Suppressor macrophage treated with lipopolysaccharide for 1 hour (primary cell): ENCODE data around the gene TRIO.
"Not testable (repeated sequence)": the region's sequence is repeated elsewhere in the genome, so short reads cannot be mapped to it uniquely, and the experiment has no call there.

Experiments
- DNase-seq, 3 donors: peaks; one replicate each; pipeline ENCODE4 v3.0.0-alpha.2; 2020 to 2022

TRIO gene

GRCh38 chr5:14187660-14188059 lies 44.5 kb downstream of the TRIO start:
- no peak for DNase-seq

- DNase-seq, result no peak
Measured at GRCh38 chr5:14188778-14189177, 45.6 kb downstream of the TRIO start.

GRCh38 chr5:14189680-14190079 lies 46.5 kb downstream of the TRIO start:
- no peak for DNase-seq

- peak; percentile 51 to 79 (median 75) for DNase-seq
Measured at GRCh38 chr5:14190194-14191164, 47.3 kb downstream of the TRIO start.

- peak in 1 of 3 donors; percentile 30 for DNase-seq
Measured at GRCh38 chr5:14191325-14191724, 48.2 kb downstream of the TRIO start.

GRCh38 chr5:14193496-14193895 lies 50.4 kb downstream of the TRIO start:
- DNase-seq, result no peak

GRCh38 chr5:14195588-14195987 lies 52.4 kb downstream of the TRIO start:
- no peak for DNase-seq

- DNase-seq, result no peak
Measured at GRCh38 chr5:14197056-14197455, 53.9 kb downstream of the TRIO start.

- DNase-seq, result no peak
Measured at GRCh38 chr5:14199902-14200301, 56.8 kb downstream of the TRIO start.

- DNase-seq, result no peak
Measured at GRCh38 chr5:14200312-14200990, 57.3 kb downstream of the TRIO start.

- no peak for DNase-seq
Measured at GRCh38 chr5:14201325-14202045, 58.3 kb downstream of the TRIO start.

GRCh38 chr5:14202462-14202861 lies 59.3 kb downstream of the TRIO start:
- peak; percentile 86 to 94 (median 94) for DNase-seq

GRCh38 chr5:14204011-14204670 lies 61.0 kb downstream of the TRIO start:
- no peak for DNase-seq

- DNase-seq, result peak; percentile 66 to 78 (median 76)
Measured at GRCh38 chr5:14204785-14205321, 61.7 kb downstream of the TRIO start.

- no peak for DNase-seq
Measured at GRCh38 chr5:14206028-14206725, 63.0 kb downstream of the TRIO start.

- DNase-seq, result not testable (repeated sequence)
Measured at GRCh38 chr5:14207428-14207827, 64.3 kb downstream of the TRIO start.

GRCh38 chr5:14208071-14209021 lies 65.2 kb downstream of the TRIO start:
- peak; percentile 30 to 77 (median 66) for DNase-seq

GRCh38 chr5:14209222-14209822 lies 66.2 kb downstream of the TRIO start:
- no peak for DNase-seq

- no peak for DNase-seq
Measured at GRCh38 chr5:14209836-14210235, 66.7 kb downstream of the TRIO start.

GRCh38 chr5:14210729-14211128 lies 67.6 kb downstream of the TRIO start:
- no peak for DNase-seq
